Duodenal mucosa (tissue), 2 donors: ENCODE results near the gene ITPKB.

ENCODE experiments used
- H3K27ac ChIP-seq: one replicate; pipeline ENCODE4 v1.7.0; 2013; ENCODE audit warnings: low read depth, low read length
- H3K27me3 ChIP-seq, 2 donors: one replicate each; pipeline ENCODE4 v1.7.0; 2013; ENCODE audit warnings: low read length in 2 of 2, control low read depth in 1 of 2; ENCODE audit not compliant: insufficient read depth in 2 of 2, control insufficient read depth in 1 of 2
- H3K36me3 ChIP-seq, 2 donors: one replicate each; pipeline ENCODE4 v1.7.0; 2013; ENCODE audit warnings: low read length in 2 of 2, control low read depth in 1 of 2; ENCODE audit not compliant: insufficient read depth in 2 of 2, control insufficient read depth in 1 of 2
- H3K4me1 ChIP-seq, 2 donors: one replicate each; pipeline ENCODE4 v1.7.0; 2013; ENCODE audit warnings: low read length in 2 of 2, control low read depth in 1 of 2; ENCODE audit not compliant: insufficient read depth in 2 of 2, control insufficient read depth in 1 of 2
- H3K4me3 ChIP-seq, 2 donors: one replicate each; pipeline ENCODE4 v1.7.0; 2013; ENCODE audit warnings: low read length in 2 of 2, low read depth in 1 of 2
- H3K9ac ChIP-seq, 2 donors: one replicate each; pipeline ENCODE4 v1.7.0; 2013; ENCODE audit warnings: low read length in 2 of 2, low read depth in 1 of 2
- H3K9me3 ChIP-seq, 2 donors: one replicate each; pipeline ENCODE4 v1.7.0; 2013; ENCODE audit warnings: low read length in 2 of 2, control low read depth in 1 of 2; ENCODE audit not compliant: control insufficient read depth in 1 of 2

ITPKB gene

GRCh38 chr1:226661271-226661670 is 77.8 kb downstream of the ITPKB start:
- no peak overlapping the region for H3K9ac ChIP-seq
- H3K27ac ChIP-seq, result peak overlapping the region; percentile 60
- H3K4me1 ChIP-seq, result peaks cover 53 to 73% of the 10 kb centered on the region in 2 donors
- no peak overlapping the region for H3K4me3 ChIP-seq
- H3K9me3 ChIP-seq, result no peaks in the 10 kb centered on the region
- H3K36me3 ChIP-seq, result no peaks in the 10 kb centered on the region
- H3K27me3 ChIP-seq, result no peaks in the 10 kb centered on the region

GRCh38 chr1:226660410-226661182 is 78.5 kb downstream of the ITPKB start:
- Histone ChIP-seq H3K36me3 (no peaks in the 10 kb centered on the region), H3K4me1 (peaks cover 59 to 79% of the 10 kb centered on the region in 2 donors), H3K27ac (peak overlapping the region; percentile 60), H3K27me3 (no peaks in the 10 kb centered on the region), H3K9ac (peak overlapping the region in 1 of 2 donors; percentile 38), H3K4me3 (no peak overlapping the region), H3K9me3 (no peaks in the 10 kb centered on the region)

GRCh38 chr1:226659641-226660040 is 79.4 kb downstream of the ITPKB start:
- H3K4me1 ChIP-seq, result peaks cover 69 to 84% of the 10 kb centered on the region in 2 donors
- H3K9me3 ChIP-seq, result no peaks in the 10 kb centered on the region
- H3K4me3 ChIP-seq, result no peak overlapping the region
- H3K36me3 ChIP-seq, result no peaks in the 10 kb centered on the region
- peak overlapping the region; percentile 18 for H3K27ac ChIP-seq
- H3K27me3 ChIP-seq, result no peaks in the 10 kb centered on the region
- no peak overlapping the region for H3K9ac ChIP-seq

- no peaks in the 10 kb centered on the region for H3K36me3 ChIP-seq
- no peak overlapping the region for H3K27ac ChIP-seq
- peaks cover 72 to 84% of the 10 kb centered on the region in 2 donors for H3K4me1 ChIP-seq
- H3K4me3 ChIP-seq, result no peak overlapping the region
- no peak overlapping the region for H3K9ac ChIP-seq
- H3K9me3 ChIP-seq, result no peaks in the 10 kb centered on the region
- H3K27me3 ChIP-seq, result no peaks in the 10 kb centered on the region
Observed at GRCh38 chr1:226659136-226659535, 79.9 kb downstream of the ITPKB start.

- no peak overlapping the region for H3K9ac ChIP-seq
- H3K9me3 ChIP-seq, result no peaks in the 10 kb centered on the region
- H3K27me3 ChIP-seq, result no peaks in the 10 kb centered on the region
- peaks cover 71 to 79% of the 10 kb centered on the region in 2 donors for H3K4me1 ChIP-seq
- no peaks in the 10 kb centered on the region for H3K36me3 ChIP-seq
- no peak overlapping the region for H3K27ac ChIP-seq
- no peak overlapping the region for H3K4me3 ChIP-seq
Observed at GRCh38 chr1:226658546-226659125, 80.4 kb downstream of the ITPKB start.

- Histone ChIP-seq H3K4me1 (peaks cover 65 to 73% of the 10 kb centered on the region in 2 donors), H3K36me3 (no peaks in the 10 kb centered on the region), H3K9me3 (no peaks in the 10 kb centered on the region), H3K27ac (no peak overlapping the region), H3K27me3 (no peaks in the 10 kb centered on the region), H3K4me3 (no peak overlapping the region), H3K9ac (no peak overlapping the region)
Observed at GRCh38 chr1:226657895-226658545, 81.1 kb downstream of the ITPKB start.

GRCh38 chr1:226656601-226657277 is 82.3 kb downstream of the ITPKB start:
- Histone ChIP-seq H3K27me3 (no peaks in the 10 kb centered on the region), H3K36me3 (no peaks in the 10 kb centered on the region), H3K4me3 (peak overlapping the region; percentile 0 to 19), H3K9me3 (no peaks in the 10 kb centered on the region), H3K4me1 (peaks cover 54 to 60% of the 10 kb centered on the region in 2 donors), H3K9ac (peak overlapping the region; percentile 3 to 16), H3K27ac (peak overlapping the region; percentile 49)

GRCh38 chr1:226656201-226656600 is 82.9 kb downstream of the ITPKB start:
- peaks cover 49 to 55% of the 10 kb centered on the region in 2 donors for H3K4me1 ChIP-seq
- peak overlapping the region; percentile 28 for H3K27ac ChIP-seq
- H3K36me3 ChIP-seq, result no peaks in the 10 kb centered on the region
- H3K4me3 ChIP-seq, result peak overlapping the region in 1 of 2 donors; percentile 19
- H3K27me3 ChIP-seq, result no peaks in the 10 kb centered on the region
- H3K9ac ChIP-seq, result peak overlapping the region; percentile 3 to 16
- H3K9me3 ChIP-seq, result no peaks in the 10 kb centered on the region

GRCh38 chr1:226655251-226656163 is 83.6 kb downstream of the ITPKB start:
- Histone ChIP-seq H3K27me3 (no peaks in the 10 kb centered on the region), H3K27ac (no peak overlapping the region), H3K4me1 (peaks cover 43 to 50% of the 10 kb centered on the region in 2 donors), H3K4me3 (no peak overlapping the region), H3K36me3 (no peaks in the 10 kb centered on the region), H3K9me3 (no peaks in the 10 kb centered on the region), H3K9ac (peak overlapping the region in 1 of 2 donors; percentile 28)
